Body of pancreas (tissue), 4 donors: ENCODE measurements around the gene ZNF677. TPM values are rescaled to one million over a fixed set of nuclear protein-coding genes. Genes with fewer than 3 reads are reported as not detected.
"Not testable (repeated sequence)": the region's sequence is repeated elsewhere in the genome, so short reads cannot be mapped to it uniquely, and the experiment has no call there.

Source experiments
- ATAC-seq: fragments of 150-250 bp; one replicate; pipeline ENCODE4 v1.9.1; 2016
- DNase-seq, 4 donors: peaks; one replicate each; pipeline ENCODE4 v3.0.0-alpha.2; 2019
- H3K27ac ChIP-seq, 4 donors: fragments of 200-600 bp; sonication (generic); 1 replicate in 3 of 4; 2 replicates in 1 of 4; pipeline versions ENCODE4 v1.5.1 to v1.6.1; 2016 to 2019; ENCODE audit warnings: mild to moderate bottlenecking in 1 of 4, mixed read lengths in 1 of 4, moderate library complexity in 1 of 4
- H3K27me3 ChIP-seq, 2 donors: fragments of 200-600 bp; sonication (generic); one replicate each; pipeline ENCODE4 v1.6.0; 2016; ENCODE audit warnings: mild to moderate bottlenecking in 1 of 2
- H3K36me3 ChIP-seq, 2 donors: fragments of 200-600 bp; sonication (generic); replicated peaks in 1 of 2; 2 replicates each; pipeline ENCODE4 v1.5.1; 2016; ENCODE audit warnings: low read depth in 2 of 2; ENCODE audit not compliant: insufficient read depth in 1 of 2
- H3K4me1 ChIP-seq: fragments of 200-600 bp; sonication (generic); one replicate; pipeline ENCODE4 v1.6.0; 2016
- H3K4me3 ChIP-seq, 2 donors: fragments of 200-600 bp; sonication (generic); 1 replicate in 1 of 2; 2 replicates in 1 of 2; pipeline ENCODE4 v1.5.1; 2016 to 2019
- H3K9me3 ChIP-seq, 3 donors: fragments of 200-600 bp; sonication (generic); 1 replicate in 2 of 3; 2 replicates in 1 of 3; pipeline ENCODE4 v1.5.1; 2016
- POLR2A ChIP-seq, 3 donors: fragments of 450-650 bp; IDR thresholded peaks; one replicate each; pipeline ENCODE4 v1.6.1; 2016; ENCODE audit warnings: antibody characterized with exemption in 3 of 3, mild to moderate bottlenecking in 2 of 3
- WGBS, 2 donors: methylation state at CpG; one replicate each; pipeline ENCODE4 v1.1.5; 2017; 5-methylcytosine and 5-hydroxymethylcytosine counted together
- intact Hi-C: fragments of 100-400 bp; cut with DNase I; formaldehyde crosslinking; loops from one replicate; pipeline ENCODE4 v1.15.1; 2023
- total RNA-seq, 2 donors: library from RNA; depleted of rRNA; stranded (reverse); fragments of >200 nt; gene quantifications; one replicate each; pipeline ENCODE4 v1.1.0, GENCODE V29; 2016
- TF ChIP-seq, protein P1 (sequence below), 7 experiments: fragments of 450-650 bp in 4 of 7; fragments of 200-600 bp in 3 of 7; sonication (generic) in 3 of 7; IDR thresholded peaks; one replicate each; pipeline ENCODE4 v1.5.1; 2016 to 2019; ENCODE audit warnings: antibody characterized with exemption in 7 of 7

ZNF677 gene
- total RNA-seq, 2 donors from 2014 or later: 2.3 to 3.4 TPM

DNA sequence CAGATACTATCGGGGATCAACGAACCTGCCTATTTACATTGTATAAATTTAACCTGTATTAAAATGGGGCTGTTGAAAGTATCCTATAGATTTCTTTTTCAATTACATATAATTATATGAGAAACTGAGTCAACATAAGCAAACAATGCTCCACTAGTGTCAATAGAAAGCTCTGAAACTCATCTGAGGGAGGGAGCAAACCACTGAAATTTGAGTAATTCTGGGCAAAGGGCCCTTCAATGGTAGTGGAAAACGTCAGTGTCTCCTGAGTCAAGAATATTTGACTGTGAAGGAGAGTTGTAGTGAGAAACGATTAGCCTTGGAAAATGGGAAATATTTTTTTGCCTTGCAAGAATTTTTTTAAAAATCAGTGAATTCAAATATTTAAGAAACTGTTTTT is 30.4 kb upstream of the ZNF677 start:
- H3K9me3 ChIP-seq: no peaks in the 10 kb centered on the region
- no peak overlapping the region for H3K27ac ChIP-seq
- no peak for DNase-seq
- H3K4me3 ChIP-seq: no peak overlapping the region
- H3K4me1 ChIP-seq: no peaks in the 10 kb centered on the region
- intact Hi-C loops: no loop called here
- H3K27me3 ChIP-seq: no peaks in the 10 kb centered on the region
- no peaks in the 10 kb centered on the region for H3K36me3 ChIP-seq
- no peak for ATAC-seq
- TF ChIP-seq, protein P1, sequence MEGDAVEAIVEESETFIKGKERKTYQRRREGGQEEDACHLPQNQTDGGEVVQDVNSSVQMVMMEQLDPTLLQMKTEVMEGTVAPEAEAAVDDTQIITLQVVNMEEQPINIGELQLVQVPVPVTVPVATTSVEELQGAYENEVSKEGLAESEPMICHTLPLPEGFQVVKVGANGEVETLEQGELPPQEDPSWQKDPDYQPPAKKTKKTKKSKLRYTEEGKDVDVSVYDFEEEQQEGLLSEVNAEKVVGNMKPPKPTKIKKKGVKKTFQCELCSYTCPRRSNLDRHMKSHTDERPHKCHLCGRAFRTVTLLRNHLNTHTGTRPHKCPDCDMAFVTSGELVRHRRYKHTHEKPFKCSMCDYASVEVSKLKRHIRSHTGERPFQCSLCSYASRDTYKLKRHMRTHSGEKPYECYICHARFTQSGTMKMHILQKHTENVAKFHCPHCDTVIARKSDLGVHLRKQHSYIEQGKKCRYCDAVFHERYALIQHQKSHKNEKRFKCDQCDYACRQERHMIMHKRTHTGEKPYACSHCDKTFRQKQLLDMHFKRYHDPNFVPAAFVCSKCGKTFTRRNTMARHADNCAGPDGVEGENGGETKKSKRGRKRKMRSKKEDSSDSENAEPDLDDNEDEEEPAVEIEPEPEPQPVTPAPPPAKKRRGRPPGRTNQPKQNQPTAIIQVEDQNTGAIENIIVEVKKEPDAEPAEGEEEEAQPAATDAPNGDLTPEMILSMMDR (IDR thresholded peaks at IDR 0.05): no peak
- no peak for TF ChIP-seq POLR2A (IDR thresholded peaks at IDR 0.05)
- 44 to 52% methylated on average over 4 of the region's 4 CpGs for WGBS, 2 donors

DNA sequence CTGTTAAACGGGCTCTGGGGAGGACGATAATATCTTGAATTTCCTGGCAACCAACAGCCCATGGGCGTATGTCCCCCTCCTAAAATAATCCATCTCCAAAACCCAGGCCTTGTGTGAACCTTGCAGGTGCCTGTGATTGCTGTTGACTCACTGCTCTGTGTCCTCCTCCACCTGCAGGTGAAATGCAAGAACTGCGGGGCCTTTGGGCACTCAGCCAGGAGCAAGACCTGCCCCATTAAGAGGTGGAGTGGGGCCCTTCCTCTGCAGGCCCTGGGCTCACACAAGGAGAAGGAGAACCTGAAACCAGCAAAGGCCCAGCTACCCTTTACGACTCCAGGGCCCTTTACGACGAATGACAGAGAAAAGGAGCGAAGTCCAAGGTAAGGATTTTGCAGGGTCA is 27.3 kb upstream of the ZNF677 start:
- H3K27ac ChIP-seq, H3K27me3 ChIP-seq, H3K36me3 ChIP-seq, intact Hi-C loops, H3K4me1 ChIP-seq, H3K4me3 ChIP-seq, ATAC-seq, H3K9me3 ChIP-seq: not testable (repeated sequence)
- WGBS, 2 donors: 0 to 43% methylated on average over 1 to 4 of the region's 8 CpGs
- peak in 1 of 4 donors; percentile 15 for DNase-seq

DNA sequence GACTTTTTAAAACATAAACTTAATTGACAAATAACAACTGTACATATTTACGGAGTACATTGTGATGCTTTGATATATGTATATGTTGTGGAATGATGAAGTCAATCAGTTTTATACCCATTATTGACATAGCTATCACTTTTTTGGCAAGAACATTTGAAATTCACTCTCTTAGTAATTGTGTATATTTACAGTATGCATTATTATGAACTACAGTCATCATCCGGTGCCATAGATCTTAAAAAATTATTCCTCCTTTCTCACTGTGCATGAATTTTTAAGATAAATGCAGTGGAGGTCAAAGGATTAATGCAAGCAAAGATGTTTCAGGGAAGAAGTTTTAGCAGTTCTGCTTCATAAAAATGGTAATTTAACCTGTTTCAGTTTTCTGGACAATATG is 20.8 kb upstream of the ZNF677 start:
- TF ChIP-seq POLR2A (IDR thresholded peaks at IDR 0.05): no peak
- TF ChIP-seq, protein P1 (IDR thresholded peaks at IDR 0.05): no peak
- 87 to 91% methylated on average over 2 of the region's 2 CpGs for WGBS, 2 donors
- DNase-seq (no peak), ATAC-seq (no peak)
- no peaks in the 10 kb centered on the region for H3K36me3 ChIP-seq
- H3K27ac ChIP-seq: no peak overlapping the region
- H3K27me3 ChIP-seq: no peaks in the 10 kb centered on the region
- H3K9me3 ChIP-seq: no peaks in the 10 kb centered on the region
- intact Hi-C loops: no loop called here
- no peaks in the 10 kb centered on the region for H3K4me1 ChIP-seq
- H3K4me3 ChIP-seq: no peak overlapping the region

DNA sequence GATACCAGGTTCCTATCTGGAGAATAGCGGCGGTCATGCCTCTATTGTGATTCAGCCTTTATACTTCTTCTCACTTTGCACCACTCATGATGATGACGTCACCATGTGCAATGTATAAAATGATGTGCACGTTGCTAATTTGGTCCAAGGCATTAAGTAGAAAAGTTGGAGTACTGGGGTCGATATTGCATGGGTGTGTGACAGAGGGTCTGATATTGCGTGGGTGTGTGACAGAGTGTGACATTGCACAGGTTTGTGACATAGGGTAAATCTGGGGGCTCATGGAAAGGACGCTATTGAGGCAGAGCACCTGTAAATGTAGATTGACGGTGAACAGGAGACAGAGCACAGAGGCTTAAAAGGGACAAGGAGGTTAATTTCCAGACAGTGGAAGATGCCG is 17.4 kb upstream of the ZNF677 start:
- DNase-seq (no peak), ATAC-seq (no peak)
- no peaks in the 10 kb centered on the region for H3K36me3 ChIP-seq
- no peaks in the 10 kb centered on the region for H3K9me3 ChIP-seq
- H3K27me3 ChIP-seq: no peaks in the 10 kb centered on the region
- 68 to 73% methylated on average over 7 to 9 of the region's 9 CpGs for WGBS, 2 donors
- no peak overlapping the region for H3K4me3 ChIP-seq
- H3K27ac ChIP-seq: no peak overlapping the region
- no peaks in the 10 kb centered on the region for H3K4me1 ChIP-seq
- TF ChIP-seq, protein P1 (IDR thresholded peaks at IDR 0.05): no peak
- no peak for TF ChIP-seq POLR2A (IDR thresholded peaks at IDR 0.05)
- intact Hi-C loops: no loop called here

DNA sequence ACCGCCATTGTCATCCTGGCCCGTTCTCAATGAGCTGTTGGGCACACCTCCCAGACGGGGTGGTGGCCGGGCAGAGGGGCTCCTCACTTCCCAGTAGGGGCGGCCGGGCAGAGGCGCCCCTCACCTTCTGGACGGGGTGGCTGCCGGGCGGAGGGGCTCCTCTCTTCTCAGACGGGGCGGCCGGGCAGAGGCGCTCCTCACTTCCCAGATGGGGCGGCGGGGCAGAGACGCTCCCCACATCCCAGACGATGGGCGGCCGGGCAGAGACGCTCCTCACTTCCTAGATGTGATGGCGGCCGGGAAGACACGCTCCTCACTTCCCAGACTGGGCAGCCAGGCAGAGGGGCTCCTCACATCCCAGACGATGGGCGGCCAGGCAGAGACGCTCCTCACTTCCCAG is 15.2 kb upstream of the ZNF677 start:
- H3K9me3 ChIP-seq, H3K27ac ChIP-seq, DNase-seq, H3K4me3 ChIP-seq, H3K36me3 ChIP-seq, H3K27me3 ChIP-seq, ATAC-seq, intact Hi-C loops, H3K4me1 ChIP-seq: not testable (repeated sequence)
- 61 to 65% methylated on average over 3 to 4 of the region's 27 CpGs for WGBS, 2 donors

DNA sequence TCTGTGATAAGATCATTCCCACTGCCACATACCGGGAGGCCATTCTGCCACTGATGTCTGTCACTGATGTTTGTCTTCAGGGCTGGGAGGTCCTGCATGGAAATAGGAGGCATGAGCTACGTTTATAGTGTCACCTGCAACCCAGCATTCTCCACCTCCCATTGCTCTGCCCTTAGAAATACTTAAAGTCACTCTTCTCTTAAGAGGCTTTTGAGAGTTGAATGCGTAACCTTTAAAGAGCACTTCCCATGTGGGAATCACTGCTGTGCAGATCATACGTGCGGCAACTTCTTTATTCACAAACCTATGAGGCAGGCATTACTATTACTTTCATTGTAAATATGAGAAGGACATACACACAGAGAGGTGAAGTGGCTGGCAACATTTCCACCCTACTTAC is 12.9 kb upstream of the ZNF677 start, which contains the start of gene VN1R4:
Gene VN1R4 (minus strand): TSS at position 101 of the 400 bp plus-strand sequence. CDS start 58 bp downstream, at position 43.
- H3K27me3 ChIP-seq, H3K4me3 ChIP-seq, intact Hi-C loops, H3K36me3 ChIP-seq, DNase-seq, H3K27ac ChIP-seq, ATAC-seq, H3K9me3 ChIP-seq, H3K4me1 ChIP-seq: not testable (repeated sequence)
- 61 to 67% methylated on average over 4 to 5 of the region's 5 CpGs for WGBS, 2 donors

DNA sequence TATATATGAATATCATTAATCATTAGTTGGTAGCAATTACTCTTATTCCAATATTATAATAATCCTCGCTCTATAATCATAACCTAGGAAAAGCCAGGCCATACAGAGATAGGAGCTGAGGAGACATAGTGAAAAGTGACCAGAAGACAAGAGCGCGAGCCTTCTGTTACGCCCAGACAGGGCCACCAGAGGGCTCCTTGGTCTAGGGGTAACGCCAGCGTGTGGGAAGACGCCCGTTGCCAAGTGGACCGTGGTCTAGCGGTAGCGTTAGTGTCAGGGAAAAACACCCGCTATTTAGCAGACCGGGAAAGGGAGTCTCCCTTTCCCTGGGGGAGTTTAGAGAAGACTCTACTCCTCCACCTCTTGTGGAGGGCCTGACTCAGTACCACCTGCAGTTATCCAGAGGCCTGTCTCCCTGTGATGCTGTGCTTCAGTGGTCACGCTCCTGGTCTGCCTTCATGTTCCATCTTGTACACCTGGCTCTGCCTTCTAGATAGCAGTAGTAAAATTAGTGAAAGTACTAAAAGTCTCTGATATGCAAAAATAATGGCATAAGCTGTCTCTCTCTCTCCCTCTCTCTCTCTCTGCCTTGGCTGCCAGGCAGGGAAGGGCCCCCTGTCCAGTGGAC is 3.2 kb upstream of the ZNF677 start, which contains the start of gene VN1R2:
Gene VN1R2 (plus strand): TSS at position 578 of the 628 bp plus-strand sequence. CDS start 84 bp downstream, outside the sequence.
- H3K9me3 ChIP-seq, DNase-seq, intact Hi-C loops, H3K4me1 ChIP-seq, H3K27me3 ChIP-seq, H3K4me3 ChIP-seq, H3K36me3 ChIP-seq, H3K27ac ChIP-seq, ATAC-seq: not testable (repeated sequence)
- 52 to 67% methylated on average over 13 to 14 of the region's 14 CpGs for WGBS, 2 donors
